AG04449 (cell line): Measurements from ENCODE around the gene TAF11L3.
"Not testable (repeated sequence)": the region's sequence is repeated elsewhere in the genome, so short reads cannot be mapped to it uniquely, and the experiment has no call there.

Experiments
- CTCF ChIA-PET: fragments of 350-600 bp; formaldehyde crosslinking; extraction: SDS; loops from one replicate; lab custom pipeline; 2021; ENCODE audit warnings: antibody characterized with exemption; lab: Yijun Ruan, JAX
- POLR2A ChIA-PET: fragments of 400-600, 350-600 bp; formaldehyde crosslinking; extraction: SDS; loops from one replicate; lab custom pipeline; 2020; ENCODE audit warnings: antibody characterized with exemption, inconsistent platforms; lab: Yijun Ruan, JAX
- DNase-seq: peaks from one replicate; pipeline ENCODE4 v3.0.0-alpha.2; 2010; ENCODE audit warnings: low read depth, low spot score
- H3K4me3 ChIP-seq: 2 replicates; pipeline ENCODE4 v1.5.1; 2011; ENCODE audit warnings: low read depth, mild to moderate bottlenecking, control low read depth, low read length
- TF ChIP-seq, protein P1 (sequence below): IDR thresholded peaks from one replicate; pipeline ENCODE4 v1.5.1; 2011; ENCODE audit warnings: mild to moderate bottlenecking, moderate library complexity, low read length, control low read depth, inconsistent platforms; ENCODE audit not compliant: insufficient read depth; ENCODE audit errors: missing control alignments

TAF11L3 gene

DNA sequence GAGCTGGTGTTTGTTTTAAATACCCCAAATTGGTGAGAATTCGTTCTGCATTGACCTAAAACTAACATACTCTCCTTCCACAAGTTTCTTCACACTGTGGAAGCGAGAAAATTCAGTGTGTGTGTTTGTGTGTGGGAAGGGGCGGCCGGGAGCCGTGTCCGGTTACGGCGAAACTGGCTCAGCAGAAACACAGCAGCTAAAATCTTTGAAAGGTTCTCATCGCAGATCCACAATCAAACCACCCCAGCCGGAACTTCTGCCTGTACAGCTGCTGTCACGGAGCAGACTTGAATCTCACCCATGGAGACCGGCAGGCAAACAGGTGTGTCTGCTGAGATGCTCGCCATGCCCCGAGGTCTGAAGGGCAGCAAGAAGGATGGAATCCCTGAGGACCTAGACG is at the start of gene TAF11L3:
TAF11L3 (plus strand) TSS at position 301 of the 400 bp plus-strand sequence.
- CTCF ChIA-PET, POLR2A ChIA-PET, H3K4me3 ChIP-seq, DNase-seq: not testable (repeated sequence)

DNA sequence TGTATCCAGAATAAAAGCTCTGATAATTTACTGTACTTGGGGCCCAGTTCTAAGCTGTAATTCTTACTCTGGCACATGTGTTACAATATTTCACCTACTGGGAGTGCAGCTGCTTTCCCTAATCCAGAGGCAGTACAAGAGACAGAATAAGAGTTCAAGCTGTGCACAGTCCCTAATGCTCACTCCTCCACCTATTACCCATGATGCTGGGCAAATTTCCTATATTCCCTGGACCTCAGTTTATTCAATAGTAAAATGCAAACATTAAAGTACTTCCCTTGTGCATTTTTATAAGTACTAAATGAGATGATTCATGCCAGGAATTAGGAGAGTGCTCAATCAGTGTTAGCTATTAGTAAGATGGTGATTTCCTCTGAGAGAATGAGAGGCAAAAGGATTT is 48.1 kb upstream of the TAF11L3 start:
- CTCF ChIA-PET, result no interaction called here

DNA sequence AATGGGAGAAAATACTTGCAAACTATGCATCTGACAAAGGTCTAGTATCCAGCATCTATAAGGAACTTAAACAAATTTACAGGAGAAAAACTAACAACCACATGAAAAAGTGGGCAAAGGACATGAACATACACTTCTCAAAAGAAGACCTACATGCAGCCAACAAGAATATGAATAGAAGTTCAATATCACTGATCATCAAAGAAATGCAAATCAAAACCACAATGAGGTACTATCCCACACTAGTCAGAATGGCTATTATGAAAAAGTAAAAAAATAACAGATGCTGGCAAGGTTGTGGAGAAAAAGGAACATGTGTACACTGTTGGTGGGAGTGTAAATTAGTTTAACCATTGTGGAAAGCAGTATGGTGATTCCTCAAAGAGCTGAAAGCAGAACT is 43.1 kb upstream of the TAF11L3 start:
- H3K4me3 ChIP-seq, POLR2A ChIA-PET, DNase-seq, CTCF ChIA-PET: not testable (repeated sequence)

More for the DNA sequence above, 48.1 kb upstream of the TAF11L3 start:
- DNase-seq, result no peak
- POLR2A ChIA-PET, result no interaction called here
- TF ChIP-seq, protein P1, sequence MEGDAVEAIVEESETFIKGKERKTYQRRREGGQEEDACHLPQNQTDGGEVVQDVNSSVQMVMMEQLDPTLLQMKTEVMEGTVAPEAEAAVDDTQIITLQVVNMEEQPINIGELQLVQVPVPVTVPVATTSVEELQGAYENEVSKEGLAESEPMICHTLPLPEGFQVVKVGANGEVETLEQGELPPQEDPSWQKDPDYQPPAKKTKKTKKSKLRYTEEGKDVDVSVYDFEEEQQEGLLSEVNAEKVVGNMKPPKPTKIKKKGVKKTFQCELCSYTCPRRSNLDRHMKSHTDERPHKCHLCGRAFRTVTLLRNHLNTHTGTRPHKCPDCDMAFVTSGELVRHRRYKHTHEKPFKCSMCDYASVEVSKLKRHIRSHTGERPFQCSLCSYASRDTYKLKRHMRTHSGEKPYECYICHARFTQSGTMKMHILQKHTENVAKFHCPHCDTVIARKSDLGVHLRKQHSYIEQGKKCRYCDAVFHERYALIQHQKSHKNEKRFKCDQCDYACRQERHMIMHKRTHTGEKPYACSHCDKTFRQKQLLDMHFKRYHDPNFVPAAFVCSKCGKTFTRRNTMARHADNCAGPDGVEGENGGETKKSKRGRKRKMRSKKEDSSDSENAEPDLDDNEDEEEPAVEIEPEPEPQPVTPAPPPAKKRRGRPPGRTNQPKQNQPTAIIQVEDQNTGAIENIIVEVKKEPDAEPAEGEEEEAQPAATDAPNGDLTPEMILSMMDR, result no peak
- no peak overlapping the region for H3K4me3 ChIP-seq

DNA sequence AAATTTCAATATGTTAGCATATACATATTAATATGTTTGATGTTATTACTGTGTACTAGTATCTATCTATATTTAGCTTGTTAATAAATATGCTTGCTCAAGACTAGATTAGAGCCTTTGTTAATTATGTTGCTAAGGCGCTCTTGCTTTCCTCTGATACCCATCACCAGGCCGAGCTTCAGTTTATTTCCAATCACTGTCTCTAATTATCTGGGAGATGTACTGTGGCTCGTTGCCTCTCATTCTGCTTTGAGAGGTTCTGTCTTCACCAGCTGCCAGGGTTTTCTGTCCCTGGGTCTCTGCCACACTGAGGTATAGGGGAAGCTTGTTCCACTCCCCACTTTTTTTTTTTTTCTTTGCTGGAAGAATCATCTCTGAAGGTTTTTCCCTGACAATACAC is 41.1 kb upstream of the TAF11L3 start:
- DNase-seq, result no peak
- POLR2A ChIA-PET, result no interaction called here
- H3K4me3 ChIP-seq, result no peak overlapping the region
- CTCF ChIA-PET, result no interaction called here
- TF ChIP-seq, protein P1, result no peak

DNA sequence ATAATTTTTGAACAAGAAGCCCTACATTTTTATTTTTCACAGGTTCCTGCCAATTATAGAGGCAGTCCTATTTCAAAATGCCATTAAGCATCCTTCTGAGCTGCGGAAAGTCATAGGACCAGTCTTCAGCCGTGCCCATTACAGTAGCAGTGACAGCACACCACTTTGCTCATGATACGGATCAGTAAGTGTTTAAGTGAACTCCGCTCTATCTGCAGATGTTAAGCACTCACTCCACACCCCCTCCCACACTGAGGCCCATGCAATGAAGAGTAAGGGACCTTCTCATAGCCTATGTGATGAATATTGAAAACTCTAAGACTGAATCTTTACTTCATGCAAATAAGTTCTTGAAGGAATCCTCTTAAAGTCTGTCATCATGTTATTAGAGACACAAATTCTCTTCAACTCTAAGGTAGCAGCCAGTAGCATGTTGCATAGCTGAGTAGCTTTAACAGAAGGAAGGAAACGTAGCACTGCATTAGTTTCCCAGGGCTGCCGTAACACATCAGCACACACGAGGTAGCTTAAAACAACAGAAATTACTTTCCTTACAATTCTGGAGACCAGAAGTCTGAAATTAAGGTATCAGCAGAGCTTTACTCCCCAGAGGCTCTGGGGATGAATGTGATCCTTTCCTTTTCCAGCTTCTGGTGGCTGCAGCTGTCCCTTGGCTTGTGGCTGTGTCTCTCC is 40.4 kb upstream of the TAF11L3 start:
- no peak overlapping the region for H3K4me3 ChIP-seq
- CTCF ChIA-PET, result no interaction called here
- TF ChIP-seq, protein P1, result no peak
- POLR2A ChIA-PET, result no interaction called here
- no peak for DNase-seq

DNA sequence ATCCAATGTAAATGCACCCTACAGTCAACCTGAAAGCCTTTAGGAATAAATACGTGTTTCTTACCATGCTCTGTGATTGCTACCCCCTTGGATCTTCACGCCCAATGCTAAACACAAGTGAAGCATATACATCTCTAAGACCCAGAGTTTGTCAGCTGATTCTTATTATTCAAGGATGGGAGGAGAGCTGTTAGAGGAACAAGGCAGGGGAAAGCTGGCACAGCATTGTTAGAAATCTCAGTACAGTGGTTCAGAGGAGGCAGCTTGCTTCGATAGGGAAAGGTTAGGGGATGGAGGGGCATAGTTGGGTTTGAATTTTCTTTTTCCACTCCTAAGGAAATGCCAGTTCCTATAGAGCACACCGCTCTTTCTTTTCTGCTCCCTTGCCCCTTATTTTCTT is 36.8 kb upstream of the TAF11L3 start:
- DNase-seq, result no peak
- POLR2A ChIA-PET, result no interaction called here
- CTCF ChIA-PET, result no interaction called here

DNA sequence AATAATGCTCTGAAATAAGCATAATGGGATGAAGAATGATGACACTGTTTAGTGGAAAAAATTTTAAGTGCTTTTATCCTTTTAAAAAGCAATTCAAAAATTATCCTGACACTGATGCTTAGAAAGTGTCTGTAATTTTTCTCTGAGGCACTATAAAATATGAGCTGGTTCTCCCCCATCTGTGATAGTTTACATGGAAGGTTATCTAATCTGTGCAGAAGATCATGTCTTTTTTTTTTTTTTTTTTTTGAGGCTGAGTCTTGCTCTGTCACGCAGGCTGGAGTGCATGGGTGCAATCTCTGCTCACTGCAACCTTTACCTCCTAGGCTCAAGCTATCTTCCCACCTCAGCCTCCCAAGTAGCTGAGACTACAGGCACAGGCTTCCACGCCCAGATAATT is 35.4 kb upstream of the TAF11L3 start:
- ChIA-PET POLR2A (no interaction called here), CTCF (no interaction called here)
- H3K4me3 ChIP-seq, result no peak overlapping the region
- no peak for DNase-seq
- TF ChIP-seq, protein P1, result no peak

More for the DNA sequence above, 36.8 kb upstream of the TAF11L3 start:
- TF ChIP-seq, protein P1, result no peak
- H3K4me3 ChIP-seq, result no peak overlapping the region

DNA sequence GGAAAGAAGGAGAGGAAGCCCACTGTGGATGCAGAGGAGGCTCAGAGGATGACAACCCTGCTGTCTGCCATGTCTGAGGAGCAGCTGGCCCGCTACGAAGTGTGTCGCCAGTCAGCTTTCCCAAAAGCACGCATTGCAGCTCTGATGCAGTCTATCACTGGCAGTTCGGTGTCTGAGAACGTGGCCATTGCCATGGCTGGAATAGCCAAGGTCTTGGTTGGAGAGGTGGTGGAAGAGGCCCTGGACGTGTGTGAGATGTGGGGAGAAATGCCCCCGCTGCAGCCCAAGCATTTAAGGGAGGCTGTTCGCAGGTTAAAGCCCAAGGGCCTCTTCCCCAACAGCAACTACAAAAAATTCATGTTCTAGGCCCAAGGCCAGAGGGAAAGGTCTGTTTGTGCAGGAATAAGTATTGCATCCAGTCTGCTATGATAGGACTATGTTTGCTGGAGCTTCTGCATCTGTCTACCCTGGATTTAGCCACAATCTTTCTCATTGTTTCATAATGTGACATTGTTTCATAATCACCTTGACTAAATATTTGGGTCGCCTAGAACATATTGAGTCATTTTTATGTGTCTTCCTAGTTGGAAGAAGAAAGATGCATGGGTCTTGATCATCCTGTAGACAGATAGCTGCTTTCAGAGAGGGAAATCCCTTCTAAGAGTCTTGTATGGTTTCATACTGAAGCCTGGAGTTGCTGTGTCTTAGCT is 31.5 kb upstream of the TAF11L3 start:
- CTCF ChIA-PET, POLR2A ChIA-PET, H3K4me3 ChIP-seq, DNase-seq: not testable (repeated sequence)
